8988T (cell line): ENCODE data around the gene CRKL.

Experiments
- DNase-seq: peaks from one replicate; pipeline ENCODE4 v3.0.0; 2011

The CRKL gene

DNA sequence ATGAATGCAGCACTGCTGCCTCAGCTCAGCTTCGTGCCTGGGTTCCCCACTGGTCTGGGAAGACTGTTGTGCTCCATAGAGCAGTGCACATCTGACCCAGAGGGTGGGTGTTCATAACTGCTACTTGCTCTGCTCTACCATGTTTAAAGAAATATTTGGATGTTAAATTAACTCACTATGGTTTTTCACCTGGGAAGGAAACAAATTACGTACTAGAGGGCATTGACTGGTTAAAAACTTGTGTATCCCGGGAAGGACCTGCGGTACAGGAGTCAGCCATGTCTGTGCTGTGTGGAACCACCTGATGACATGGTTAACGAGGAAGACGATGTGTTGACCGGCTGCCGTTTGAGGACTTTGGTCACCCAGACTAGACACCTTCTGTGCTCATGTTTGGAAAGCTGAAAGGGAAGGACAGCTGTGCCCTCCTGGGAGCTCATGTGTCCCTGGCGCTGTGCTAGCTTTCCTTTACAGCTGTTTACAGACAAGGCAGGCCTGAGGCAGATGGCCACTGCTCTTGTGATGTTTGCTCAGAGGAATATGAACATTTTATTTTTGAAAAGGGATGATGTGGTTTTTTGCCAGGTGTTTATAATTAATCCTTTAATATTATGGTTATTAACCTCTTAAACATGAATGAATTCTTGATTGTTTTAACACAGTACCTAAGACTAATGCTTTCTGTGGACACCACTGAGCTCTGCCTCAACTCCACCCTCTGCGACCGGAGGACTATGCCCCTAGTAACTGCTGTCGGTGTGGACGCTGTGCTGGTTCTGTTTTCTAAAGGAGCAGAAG is 35.5 kb downstream of the CRKL start:
- DNase-seq = no peak

- no peak for DNase-seq
Measured at GRCh38 chr22:20953342-20953608, 36.1 kb downstream of the CRKL start.

DNA sequence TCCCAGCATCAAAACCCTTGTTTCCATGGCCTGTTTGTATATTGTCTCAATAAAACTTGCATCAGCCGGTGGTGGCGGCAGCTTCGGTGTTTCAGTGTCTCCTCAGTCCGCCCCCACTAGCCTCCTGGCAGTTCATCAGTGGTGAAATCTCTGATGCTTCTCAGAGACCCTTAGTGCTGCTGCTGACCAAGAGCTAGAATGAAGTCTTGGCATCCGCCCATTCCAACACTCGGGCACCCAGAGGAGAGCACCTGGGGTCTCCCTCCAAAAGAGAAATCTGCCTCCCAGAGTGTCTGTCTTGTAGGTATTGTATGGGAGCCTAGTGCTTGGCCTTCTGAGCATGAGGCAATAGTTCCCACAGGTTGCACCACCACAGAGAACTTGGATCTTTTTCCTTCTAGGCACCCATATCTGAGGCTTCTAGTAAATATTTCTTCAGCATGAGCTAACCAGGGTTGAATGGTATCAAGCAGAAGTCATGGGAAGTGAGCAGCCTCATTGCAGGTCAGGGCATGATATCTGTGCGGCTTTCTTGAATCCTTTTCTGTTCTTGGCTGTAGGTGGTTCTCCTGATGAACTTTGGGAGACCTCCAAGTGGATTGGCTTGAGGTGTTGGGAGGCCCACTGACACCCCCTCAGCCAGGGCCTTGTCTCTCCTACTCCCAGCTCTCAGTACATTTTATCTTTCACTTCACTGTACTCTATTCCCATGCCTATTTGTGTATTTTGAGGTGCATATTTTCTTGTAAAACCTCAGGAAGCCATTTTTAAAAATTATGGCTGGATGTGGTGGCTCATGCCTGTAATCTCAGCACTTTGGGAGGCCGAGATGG is 36.7 kb downstream of the CRKL start:
- DNase-seq = no peak

GRCh38 chr22:20955548-20955947 is 38.3 kb downstream of the CRKL start:
- no peak for DNase-seq

DNA sequence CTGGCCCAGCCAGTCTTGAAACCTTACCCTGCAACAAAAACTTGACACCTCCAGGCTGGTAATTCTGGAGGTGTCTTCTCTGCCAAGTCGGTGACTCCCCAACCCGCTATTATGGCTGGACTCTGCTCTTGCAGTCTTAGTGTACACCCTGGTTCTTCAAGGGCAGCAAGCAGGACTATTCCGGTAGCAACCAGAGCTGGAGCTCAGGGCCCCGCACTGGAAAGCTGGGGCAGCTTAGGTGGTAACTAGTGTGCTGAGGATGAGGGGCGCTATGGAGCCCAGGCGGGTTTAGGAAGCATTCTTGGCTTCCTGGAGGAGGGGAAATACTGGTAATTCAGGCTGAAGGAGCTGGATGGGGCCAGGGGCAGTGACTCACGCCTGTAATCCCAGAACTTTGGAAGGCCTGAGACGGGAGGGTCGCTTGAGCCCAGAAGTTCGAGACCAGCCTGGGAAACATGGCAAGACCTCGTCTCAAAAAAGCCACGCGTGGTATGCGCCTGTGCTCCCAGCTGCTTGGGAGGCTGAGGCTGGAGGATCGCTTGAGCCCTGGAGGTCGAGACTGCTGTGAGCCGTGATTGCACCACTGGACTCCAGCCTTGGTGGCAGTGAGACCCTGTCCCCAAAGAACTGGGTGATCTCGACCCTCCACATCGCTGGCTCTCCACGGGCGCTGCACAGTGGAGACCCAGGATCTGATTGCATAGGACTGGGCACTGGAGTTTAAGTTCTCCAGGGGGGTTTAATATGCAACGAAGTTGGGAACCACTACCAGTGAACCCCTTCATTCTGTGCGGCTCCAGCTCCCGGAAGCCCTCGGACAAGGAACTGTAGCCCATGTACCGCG is 39.3 kb downstream of the CRKL start:
- no peak for DNase-seq

DNA sequence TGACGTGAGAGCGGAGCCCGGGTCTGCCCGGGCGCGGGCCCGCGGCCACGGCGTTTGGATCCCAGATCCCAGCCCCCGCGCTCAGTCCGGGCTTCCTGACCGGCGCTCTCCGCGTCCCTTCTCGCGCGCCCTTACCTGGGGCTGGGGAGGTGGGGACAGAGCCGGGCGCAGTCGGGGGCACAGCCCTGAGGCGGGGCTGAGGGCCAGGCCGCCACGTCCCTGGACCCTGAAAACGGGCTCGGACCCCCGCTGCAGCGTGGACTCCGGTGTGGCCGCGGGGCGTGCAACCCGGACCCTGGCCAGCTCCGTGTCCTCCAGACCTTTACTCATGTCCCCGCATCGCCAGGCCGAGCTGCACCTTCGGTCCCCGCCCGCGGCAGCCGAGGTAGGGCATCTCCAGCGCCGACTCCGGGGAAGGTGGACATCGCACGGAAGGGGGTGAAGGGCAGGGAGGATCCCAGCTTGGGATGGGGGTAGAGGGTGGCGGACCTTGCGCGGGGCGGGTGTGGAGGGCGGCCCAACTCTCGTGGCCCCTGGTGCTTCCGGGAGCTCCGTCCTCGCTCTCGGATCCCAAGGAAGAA is 40.0 kb downstream of the CRKL start:
- no peak for DNase-seq

DNA sequence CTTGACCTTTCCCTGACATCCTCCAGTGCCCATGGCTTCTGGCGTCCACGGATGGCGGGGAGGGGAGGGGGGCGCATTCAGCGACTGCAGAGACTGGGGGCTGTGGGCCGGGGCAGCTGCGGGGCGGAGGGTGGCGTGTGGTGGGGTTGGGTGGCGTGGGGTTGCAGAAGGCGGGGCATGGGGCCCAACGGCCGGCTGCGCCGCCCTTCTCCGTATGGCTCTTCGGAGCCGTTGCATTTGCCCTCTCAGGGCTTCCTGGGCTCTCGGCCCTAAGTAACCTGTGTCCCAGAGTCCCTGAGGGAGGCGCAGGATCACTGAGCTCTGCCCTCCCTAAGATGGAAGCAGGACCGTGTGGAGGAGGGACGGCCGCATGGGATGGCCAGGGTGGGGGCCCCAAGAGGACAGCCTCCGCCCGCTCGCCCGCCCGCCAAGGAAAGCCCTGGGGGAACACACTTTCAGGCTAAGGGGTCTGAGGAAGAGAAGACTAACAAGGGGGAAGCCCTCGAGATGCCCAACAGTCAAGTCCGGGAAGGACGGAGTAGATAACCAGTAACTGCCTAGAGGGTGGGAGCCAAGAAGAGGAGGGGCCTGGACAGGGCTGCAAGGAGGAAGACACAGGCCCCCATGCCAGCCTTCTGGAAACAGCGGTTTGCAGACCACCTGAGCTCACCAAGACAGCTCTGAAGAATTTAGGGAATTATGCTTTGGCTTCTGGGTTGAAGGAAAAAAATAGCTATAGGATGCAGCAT is 40.6 kb downstream of the CRKL start:
- no peak for DNase-seq

- no peak for DNase-seq
Measured at GRCh38 chr22:20959578-20960461, 42.6 kb downstream of the CRKL start.

GRCh38 chr22:20960609-20961008 is 43.4 kb downstream of the CRKL start:
- no peak for DNase-seq

DNA sequence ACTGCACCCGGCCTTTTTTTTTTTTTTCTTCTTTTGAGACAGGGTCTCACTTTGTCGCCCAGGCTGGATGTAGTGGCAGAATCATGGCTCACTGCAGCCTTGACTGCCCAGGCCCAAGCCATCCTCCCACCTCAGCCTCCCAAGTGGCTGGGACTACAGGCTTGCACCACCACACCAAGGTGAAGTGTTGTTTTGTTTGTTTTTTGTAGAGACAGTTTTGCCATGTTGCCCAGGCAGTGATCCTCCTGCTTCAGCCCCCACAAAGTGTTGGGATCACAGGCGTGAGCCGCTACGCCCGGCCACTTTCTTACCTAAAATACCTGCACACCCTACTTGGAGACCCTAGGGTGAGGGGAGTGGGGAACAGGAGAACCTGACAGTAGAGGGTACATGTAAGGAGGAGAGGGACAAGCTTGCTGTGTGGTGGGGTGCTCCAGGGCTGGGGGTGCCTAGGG is 45.3 kb downstream of the CRKL start:
- peak; percentile 5 for DNase-seq

- peak; percentile 27 for DNase-seq
Measured at GRCh38 chr22:20963201-20964052, 46.2 kb downstream of the CRKL start.

DNA sequence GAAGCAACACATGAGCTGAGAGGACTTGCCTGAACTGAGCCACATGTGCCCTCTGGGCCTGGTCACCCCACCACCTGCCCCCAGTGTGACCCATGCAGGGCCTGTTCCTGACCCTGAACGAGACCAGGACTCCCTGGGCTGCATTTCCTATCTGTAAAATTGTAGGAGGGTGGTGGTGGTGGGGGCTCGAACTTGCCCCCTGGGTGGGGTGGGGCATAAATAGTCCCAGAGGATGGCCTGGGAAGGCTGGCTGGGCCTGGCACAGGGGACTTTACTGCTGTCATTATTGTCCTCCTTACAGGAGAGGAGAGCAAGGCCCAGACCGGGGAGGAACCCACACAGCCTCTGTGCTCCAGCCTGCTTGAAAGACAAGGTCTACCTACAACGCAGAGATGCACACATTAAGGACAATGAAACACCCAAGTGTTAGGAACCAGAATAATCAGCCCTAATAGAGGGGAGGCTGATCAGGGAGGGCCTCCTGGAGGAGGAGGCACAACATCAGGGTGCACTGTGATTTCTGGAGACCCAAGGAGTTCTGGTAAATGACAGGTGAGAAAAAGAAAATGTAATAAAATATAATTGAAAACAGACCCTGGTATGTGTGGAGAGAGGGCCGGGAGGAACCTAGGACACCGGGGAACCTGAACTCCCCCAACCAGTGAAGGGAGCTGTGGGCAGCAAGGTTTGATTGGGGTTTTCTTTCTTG is 47.0 kb downstream of the CRKL start:
- peak; percentile 28 for DNase-seq

GRCh38 chr22:20964799-20965103 is 47.5 kb downstream of the CRKL start:
- no peak for DNase-seq

- DNase-seq = no peak
Measured at GRCh38 chr22:20965104-20965887, 48.1 kb downstream of the CRKL start.

- no peak for DNase-seq
Measured at GRCh38 chr22:20965888-20966855, 49.0 kb downstream of the CRKL start.

- DNase-seq = no peak
Measured at GRCh38 chr22:20966883-20967696, 49.9 kb downstream of the CRKL start, which contains the start of gene AIFM3. Gene AIFM3 (plus strand): TSS chr22:20967255. CDS start chr22:20967945, 690 bp downstream.
